Measurements from ENCODE around the gene MFAP2. TPM values are rescaled to one million over a fixed set of nuclear protein-coding genes. Genes with fewer than 3 reads are reported as not detected.
A peak's percentile ranks its signal among the peaks of the same experiment; 100 is the strongest.
"Not testable (repeated sequence)": the region's sequence is repeated elsewhere in the genome, so short reads cannot be mapped to it uniquely, and the experiment has no call there.

MFAP2 gene
- total RNA-seq, 6 donors from 2014 or later = 2.1 to 21.7 (median 7.2) TPM

GRCh38 chr1:16968372-16968771, 12.0 kb downstream of the MFAP2 start:
- H3K4me3 ChIP-seq = no peak overlapping the region
- ATAC-seq (ENCODE audit: low FRiP score in 2 of 2) (no peak), DNase-seq (no peak)
- H3K27me3 ChIP-seq = no peaks in the 10 kb centered on the region
- TF ChIP-seq, protein P1, sequence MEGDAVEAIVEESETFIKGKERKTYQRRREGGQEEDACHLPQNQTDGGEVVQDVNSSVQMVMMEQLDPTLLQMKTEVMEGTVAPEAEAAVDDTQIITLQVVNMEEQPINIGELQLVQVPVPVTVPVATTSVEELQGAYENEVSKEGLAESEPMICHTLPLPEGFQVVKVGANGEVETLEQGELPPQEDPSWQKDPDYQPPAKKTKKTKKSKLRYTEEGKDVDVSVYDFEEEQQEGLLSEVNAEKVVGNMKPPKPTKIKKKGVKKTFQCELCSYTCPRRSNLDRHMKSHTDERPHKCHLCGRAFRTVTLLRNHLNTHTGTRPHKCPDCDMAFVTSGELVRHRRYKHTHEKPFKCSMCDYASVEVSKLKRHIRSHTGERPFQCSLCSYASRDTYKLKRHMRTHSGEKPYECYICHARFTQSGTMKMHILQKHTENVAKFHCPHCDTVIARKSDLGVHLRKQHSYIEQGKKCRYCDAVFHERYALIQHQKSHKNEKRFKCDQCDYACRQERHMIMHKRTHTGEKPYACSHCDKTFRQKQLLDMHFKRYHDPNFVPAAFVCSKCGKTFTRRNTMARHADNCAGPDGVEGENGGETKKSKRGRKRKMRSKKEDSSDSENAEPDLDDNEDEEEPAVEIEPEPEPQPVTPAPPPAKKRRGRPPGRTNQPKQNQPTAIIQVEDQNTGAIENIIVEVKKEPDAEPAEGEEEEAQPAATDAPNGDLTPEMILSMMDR (IDR thresholded peaks at IDR 0.05) = no peak
- no peak for TF ChIP-seq EP300 (IDR thresholded peaks at IDR 0.05)
- no peak for TF ChIP-seq POLR2A (IDR thresholded peaks at IDR 0.05)
- no peak for TF ChIP-seq POLR2AphosphoS5 (IDR thresholded peaks at IDR 0.05)
- 57 to 93% methylated on average over 1 to 3 of the region's 3 CpGs for WGBS, 2 donors
- H3K4me1 ChIP-seq = peaks cover 5 to 15% (median 9%) of the 10 kb centered on the region in 4 donors
- H3K36me3 ChIP-seq = peaks cover 0 to 35% (median 20%) of the 10 kb centered on the region in 4 donors
- no peak overlapping the region for H3K27ac ChIP-seq
- H3K9me3 ChIP-seq = no peaks in the 10 kb centered on the region

DNA sequence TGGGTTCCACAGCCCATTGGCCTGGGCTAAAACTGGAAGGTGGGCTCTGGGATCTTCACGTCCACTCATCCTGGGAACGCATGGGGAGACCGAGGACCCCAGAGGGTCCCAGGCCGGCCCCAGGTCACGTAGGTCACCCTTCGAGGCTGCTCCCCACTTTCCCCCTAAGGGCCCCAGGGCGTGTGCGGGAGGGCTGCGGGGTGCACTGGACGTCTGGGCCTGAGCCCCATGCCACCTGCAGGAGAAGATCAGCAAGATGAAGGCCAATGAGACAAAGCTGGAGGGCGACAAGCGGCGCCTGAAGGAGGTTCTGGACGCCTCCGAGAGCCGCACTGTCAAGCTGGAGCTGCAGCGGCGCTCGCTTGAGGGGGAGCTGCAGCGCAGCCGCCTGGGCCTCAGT, 12.5 kb downstream of the MFAP2 start:
- Histone ChIP-seq H3K27ac (no peak overlapping the region), H3K4me3 (no peak overlapping the region), H3K4me1 (peaks cover 5 to 15% (median 9%) of the 10 kb centered on the region in 4 donors), H3K27me3 (no peaks in the 10 kb centered on the region), H3K36me3 (peaks cover 0 to 35% (median 20%) of the 10 kb centered on the region in 4 donors), H3K9me3 (no peaks in the 10 kb centered on the region)
- ATAC-seq (ENCODE audit: low FRiP score in 2 of 2) (no peak), DNase-seq (peak in 1 of 2 donors; percentile 64)
- 92 to 98% methylated on average over 15 to 21 of the region's 21 CpGs for WGBS, 2 donors
- TF ChIP-seq, protein P1 (IDR thresholded peaks at IDR 0.05) = no peak
- no peak for TF ChIP-seq EP300 (IDR thresholded peaks at IDR 0.05)

DNA sequence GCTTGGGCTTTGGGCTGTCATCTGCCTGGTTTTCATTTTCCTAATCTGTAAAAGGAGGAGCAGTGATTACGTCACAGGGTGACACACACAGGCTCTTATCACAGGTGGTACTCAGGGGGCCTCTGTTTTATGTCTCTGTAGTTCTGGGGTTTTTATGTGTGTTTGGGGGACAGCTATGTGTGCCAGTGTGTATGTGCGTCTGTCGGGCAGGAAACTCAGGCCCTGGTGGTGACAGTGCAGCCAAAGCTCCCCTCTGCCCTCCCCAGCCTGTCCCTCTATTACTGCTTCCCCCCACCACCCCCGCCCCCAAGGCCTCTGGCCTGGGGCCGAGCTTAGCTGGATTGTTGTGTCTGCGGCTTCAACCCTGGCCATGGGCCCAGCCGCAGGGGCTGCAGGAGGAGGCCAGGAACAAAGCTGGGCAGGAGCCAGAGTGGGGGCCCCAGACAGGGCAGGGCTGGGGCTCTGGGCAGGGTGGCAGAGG, 13.3 kb downstream of the MFAP2 start:
- Histone ChIP-seq H3K36me3 (peaks cover 0 to 35% (median 20%) of the 10 kb centered on the region in 4 donors), H3K4me3 (no peak overlapping the region), H3K27ac (peak overlapping the region in 1 of 4 donors; percentile 16), H3K27me3 (no peaks in the 10 kb centered on the region), H3K9me3 (no peaks in the 10 kb centered on the region), H3K4me1 (peaks cover 5 to 15% (median 9%) of the 10 kb centered on the region in 4 donors)
- 27 to 48% methylated on average over 2 to 7 of the region's 7 CpGs for WGBS, 2 donors
- DNase-seq (peak in 1 of 2 donors; percentile 80), ATAC-seq (ENCODE audit: low FRiP score in 2 of 2) (peak in 1 of 2 donors; percentile 37)
- no peak for TF ChIP-seq POLR2AphosphoS5 (IDR thresholded peaks at IDR 0.05)
- TF ChIP-seq POLR2A (IDR thresholded peaks at IDR 0.05) = no peak
- TF ChIP-seq, protein P1 (IDR thresholded peaks at IDR 0.05) = no peak
- no peak for TF ChIP-seq EP300 (IDR thresholded peaks at IDR 0.05)

- H3K4me1 ChIP-seq = peaks cover 6 to 15% (median 10%) of the 10 kb centered on the region in 4 donors
- no peaks in the 10 kb centered on the region for H3K27me3 ChIP-seq
- no peak for TF ChIP-seq EP300 (IDR thresholded peaks at IDR 0.05)
- 96 to 98% methylated on average over 22 of the region's 22 CpGs for WGBS, 2 donors
- H3K27ac ChIP-seq = no peak overlapping the region
- H3K36me3 ChIP-seq = peaks cover 0 to 33% (median 20%) of the 10 kb centered on the region in 4 donors
- no peak overlapping the region for H3K4me3 ChIP-seq
- H3K9me3 ChIP-seq = no peaks in the 10 kb centered on the region
- ATAC-seq (ENCODE audit: low FRiP score in 2 of 2) (no peak), DNase-seq (peak in 1 of 2 donors; percentile 81)
Observed at GRCh38 chr1:16966282-16966681, 14.1 kb downstream of the MFAP2 start.

- no peak for ATAC-seq (ENCODE audit: low FRiP score in 2 of 2)
- H3K27me3 ChIP-seq = no peaks in the 10 kb centered on the region
- WGBS, 2 donors = 92 to 93% methylated on average over 9 to 13 of the region's 13 CpGs
Observed at GRCh38 chr1:16965486-16966067, 14.8 kb downstream of the MFAP2 start.

DNA sequence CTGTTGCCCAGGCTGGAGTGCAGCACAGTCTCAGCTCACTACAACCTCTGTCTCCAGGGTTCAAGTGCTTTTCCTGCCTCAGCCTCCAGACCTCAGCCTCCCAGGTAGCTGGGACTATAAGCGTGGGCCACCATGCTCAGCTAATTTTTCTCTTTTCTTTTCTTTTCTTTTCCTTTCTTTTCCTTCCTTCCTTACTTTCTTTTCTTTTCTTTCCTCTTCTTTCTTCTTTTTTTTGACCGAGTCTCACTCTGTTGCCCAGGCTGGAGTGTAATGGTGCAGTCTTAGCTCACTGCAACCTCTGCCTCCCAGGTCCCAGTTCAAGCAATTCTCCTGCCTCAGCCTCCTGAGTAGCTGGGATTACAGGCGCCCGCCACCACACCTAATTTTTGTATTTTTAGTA, 16.3 kb downstream of the MFAP2 start:
- WGBS, 2 donors = 94 to 96% methylated on average over 4 of the region's 4 CpGs
- not testable (repeated sequence) for DNase-seq, H3K27me3 ChIP-seq

More at GRCh38 chr1:16965486-16966067, 14.8 kb downstream of the MFAP2 start:
- H3K4me3 ChIP-seq = no peak overlapping the region
- no peak overlapping the region for H3K27ac ChIP-seq
- H3K4me1 ChIP-seq = peaks cover 10 to 17% (median 15%) of the 10 kb centered on the region in 4 donors
- DNase-seq = peak in 1 of 2 donors; percentile 50
- H3K9me3 ChIP-seq = no peaks in the 10 kb centered on the region
- TF ChIP-seq EP300 (IDR thresholded peaks at IDR 0.05) = no peak
- no peak for TF ChIP-seq POLR2AphosphoS5 (IDR thresholded peaks at IDR 0.05)
- no peak for TF ChIP-seq POLR2A (IDR thresholded peaks at IDR 0.05)
- TF ChIP-seq, protein P1 (IDR thresholded peaks at IDR 0.05) = no peak
- H3K36me3 ChIP-seq = peaks cover 0 to 33% (median 20%) of the 10 kb centered on the region in 4 donors

More for the DNA sequence above, 16.3 kb downstream of the MFAP2 start:
- not testable (repeated sequence) for ATAC-seq (ENCODE audit: low FRiP score in 2 of 2); H3K4me3 ChIP-seq; H3K27ac ChIP-seq; H3K9me3 ChIP-seq
- Histone ChIP-seq H3K36me3 (peaks cover 0 to 25% (median 17%) of the 10 kb centered on the region in 4 donors), H3K4me1 (peaks cover 14 to 23% (median 18%) of the 10 kb centered on the region in 4 donors)
